ENCODE data around the gene FBXO45.
A peak's percentile ranks its signal among the peaks of the same experiment; 100 is the strongest.
"Not testable (repeated sequence)": the region's sequence is repeated elsewhere in the genome, so short reads cannot be mapped to it uniquely, and the experiment has no call there.

The FBXO45 gene

DNA sequence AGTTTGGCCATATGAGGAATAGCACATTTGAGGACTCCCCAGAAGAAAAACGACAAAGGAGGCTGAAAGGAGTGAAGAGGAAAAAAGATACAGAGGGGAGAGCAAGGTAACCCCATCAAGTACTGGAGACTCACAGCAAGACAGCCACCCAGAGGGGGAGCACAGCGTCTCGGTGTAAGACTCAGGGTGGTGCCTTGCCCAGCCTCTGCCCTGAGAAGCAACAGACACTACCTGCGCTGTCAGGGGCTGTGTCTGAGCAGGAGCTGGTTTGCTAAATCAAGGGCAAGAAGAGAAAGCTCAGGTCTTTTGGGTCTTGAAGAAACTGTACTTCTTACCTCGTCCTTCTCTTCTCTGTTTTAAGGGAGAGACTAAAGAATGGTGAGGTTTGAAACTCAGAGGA lies 27.9 kb downstream of the FBXO45 start:
- TF ChIP-seq, protein P1, sequence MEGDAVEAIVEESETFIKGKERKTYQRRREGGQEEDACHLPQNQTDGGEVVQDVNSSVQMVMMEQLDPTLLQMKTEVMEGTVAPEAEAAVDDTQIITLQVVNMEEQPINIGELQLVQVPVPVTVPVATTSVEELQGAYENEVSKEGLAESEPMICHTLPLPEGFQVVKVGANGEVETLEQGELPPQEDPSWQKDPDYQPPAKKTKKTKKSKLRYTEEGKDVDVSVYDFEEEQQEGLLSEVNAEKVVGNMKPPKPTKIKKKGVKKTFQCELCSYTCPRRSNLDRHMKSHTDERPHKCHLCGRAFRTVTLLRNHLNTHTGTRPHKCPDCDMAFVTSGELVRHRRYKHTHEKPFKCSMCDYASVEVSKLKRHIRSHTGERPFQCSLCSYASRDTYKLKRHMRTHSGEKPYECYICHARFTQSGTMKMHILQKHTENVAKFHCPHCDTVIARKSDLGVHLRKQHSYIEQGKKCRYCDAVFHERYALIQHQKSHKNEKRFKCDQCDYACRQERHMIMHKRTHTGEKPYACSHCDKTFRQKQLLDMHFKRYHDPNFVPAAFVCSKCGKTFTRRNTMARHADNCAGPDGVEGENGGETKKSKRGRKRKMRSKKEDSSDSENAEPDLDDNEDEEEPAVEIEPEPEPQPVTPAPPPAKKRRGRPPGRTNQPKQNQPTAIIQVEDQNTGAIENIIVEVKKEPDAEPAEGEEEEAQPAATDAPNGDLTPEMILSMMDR (IDR thresholded peaks at IDR 0.05), result no peak
- no peaks in the 10 kb centered on the region for H3K36me3 ChIP-seq (ENCODE audit: control insufficient read depth, insufficient read depth, low read length)
- H3K4me1 ChIP-seq, result no peaks in the 10 kb centered on the region
- no peaks in the 10 kb centered on the region for H3K9me3 ChIP-seq (ENCODE audit: control insufficient read depth, low read length)
- no peaks in the 10 kb centered on the region for H3K79me2 ChIP-seq
- no peaks in the 10 kb centered on the region for H3K27me3 ChIP-seq (ENCODE audit: control insufficient read depth, insufficient read depth, low read length)
- no peak overlapping the region for H3K4me3 ChIP-seq (ENCODE audit: low read depth, low read length)
- no peak overlapping the region for H3K4me2 ChIP-seq (ENCODE audit: low read length)
- no peak overlapping the region for H3K27ac ChIP-seq
- no peak overlapping the region for H3K9ac ChIP-seq
- H2AFZ ChIP-seq, result peak overlapping the region; percentile 23

DNA sequence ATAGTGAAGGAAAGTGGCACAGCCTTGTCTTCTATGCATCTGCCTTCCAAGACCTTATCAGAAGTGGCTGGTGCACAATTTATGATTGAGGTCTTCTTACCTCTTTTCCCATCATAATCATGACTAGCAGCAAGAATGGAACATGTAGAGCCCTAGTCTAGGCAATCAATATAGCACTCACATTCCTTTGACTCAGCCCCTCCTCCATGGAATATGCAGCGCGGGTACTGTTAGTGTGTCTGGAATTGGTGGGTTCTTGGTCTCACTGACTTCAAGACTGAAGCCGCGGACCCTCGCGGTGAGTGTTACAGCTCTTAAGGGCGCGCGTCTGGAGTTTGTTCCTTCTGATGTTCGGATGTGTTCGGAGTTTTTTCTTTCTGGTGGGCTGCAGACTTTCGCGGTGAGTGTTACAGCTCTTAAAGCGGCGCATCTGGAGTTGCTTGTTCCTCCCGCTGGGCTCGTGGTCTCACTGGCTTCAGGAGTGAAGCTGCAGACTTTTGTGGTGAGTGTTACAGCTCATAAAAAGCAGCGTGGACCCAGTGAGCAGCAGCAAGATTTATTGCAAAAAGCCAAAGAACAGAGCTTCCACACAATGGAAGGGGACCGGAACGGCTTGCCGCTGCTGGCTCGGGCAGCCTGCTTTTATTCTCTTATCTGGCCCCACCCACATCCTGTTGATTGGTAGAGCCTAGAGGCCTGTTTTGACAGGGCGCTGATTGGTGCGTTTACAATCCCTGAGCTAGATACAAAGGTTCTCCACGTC lies 29.7 kb downstream of the FBXO45 start:
- H3K79me2 ChIP-seq; H3K4me1 ChIP-seq; H3K9ac ChIP-seq; H2AFZ ChIP-seq; H3K4me2 ChIP-seq (ENCODE audit: low read length); H3K9me3 ChIP-seq (ENCODE audit: control insufficient read depth, low read length); H3K36me3 ChIP-seq (ENCODE audit: control insufficient read depth, insufficient read depth, low read length); H3K4me3 ChIP-seq (ENCODE audit: low read depth, low read length); H3K27me3 ChIP-seq (ENCODE audit: control insufficient read depth, insufficient read depth, low read length); H3K27ac ChIP-seq: not testable (repeated sequence)

DNA sequence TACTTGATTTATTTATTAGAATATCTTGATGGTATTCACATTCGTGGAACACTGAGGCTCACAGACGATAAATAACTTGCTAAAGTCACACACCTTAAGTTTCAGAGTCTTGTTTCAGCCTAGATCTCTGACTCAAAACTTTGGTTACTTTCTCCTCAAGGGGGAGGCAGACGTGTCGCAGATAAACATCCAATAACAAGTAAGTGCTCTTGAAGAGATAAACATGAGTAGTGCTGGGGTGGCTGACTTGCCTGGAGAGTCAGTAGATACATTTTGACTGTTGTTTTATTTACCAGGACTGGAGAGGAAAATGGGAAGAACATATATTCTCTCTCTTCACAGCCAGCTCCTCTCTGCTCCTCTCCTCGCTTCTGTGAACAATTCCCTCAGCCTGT lies 31.3 kb downstream of the FBXO45 start:
- no peaks in the 10 kb centered on the region for H3K27me3 ChIP-seq (ENCODE audit: control insufficient read depth, insufficient read depth, low read length)
- no peak overlapping the region for H3K9ac ChIP-seq
- TF ChIP-seq, protein P1 (IDR thresholded peaks at IDR 0.05), result no peak
- H3K27ac ChIP-seq, result no peak overlapping the region
- no peaks in the 10 kb centered on the region for H3K79me2 ChIP-seq
- H3K4me2 ChIP-seq (ENCODE audit: low read length), result no peak overlapping the region
- H2AFZ ChIP-seq, result no peak overlapping the region
- H3K9me3 ChIP-seq (ENCODE audit: control insufficient read depth, low read length), result no peaks in the 10 kb centered on the region
- no peaks in the 10 kb centered on the region for H3K36me3 ChIP-seq (ENCODE audit: control insufficient read depth, insufficient read depth, low read length)
- no peaks in the 10 kb centered on the region for H3K4me1 ChIP-seq
- no peak overlapping the region for H3K4me3 ChIP-seq (ENCODE audit: low read depth, low read length)

DNA sequence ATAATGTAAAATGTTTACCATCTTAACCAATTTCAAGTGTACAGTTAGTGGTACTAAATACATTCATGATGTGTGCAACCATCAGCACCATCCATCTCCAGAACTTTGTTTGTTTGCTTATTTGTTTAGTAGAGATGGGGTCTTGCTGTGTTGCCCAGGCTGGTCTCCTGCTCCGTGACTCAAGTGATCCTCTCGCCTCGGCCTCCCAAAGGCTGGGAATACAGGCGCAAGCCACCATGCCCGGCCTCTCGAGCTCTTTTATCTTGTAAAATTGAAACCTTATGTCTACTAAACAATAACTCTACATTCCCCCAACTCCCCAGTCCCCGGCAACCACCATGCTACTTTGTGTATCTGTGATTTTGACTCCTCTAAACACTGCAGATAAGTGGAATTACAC lies 31.9 kb downstream of the FBXO45 start:
- no peaks in the 10 kb centered on the region for H3K27me3 ChIP-seq (ENCODE audit: control insufficient read depth, insufficient read depth, low read length)
- H3K4me2 ChIP-seq (ENCODE audit: low read length), result no peak overlapping the region
- H3K27ac ChIP-seq, result no peak overlapping the region
- TF ChIP-seq, protein P1 (IDR thresholded peaks at IDR 0.05), result no peak
- no peak overlapping the region for H3K9ac ChIP-seq
- H3K9me3 ChIP-seq (ENCODE audit: control insufficient read depth, low read length), result no peaks in the 10 kb centered on the region
- no peaks in the 10 kb centered on the region for H3K36me3 ChIP-seq (ENCODE audit: control insufficient read depth, insufficient read depth, low read length)
- no peak overlapping the region for H3K4me3 ChIP-seq (ENCODE audit: low read depth, low read length)
- no peaks in the 10 kb centered on the region for H3K4me1 ChIP-seq
- no peaks in the 10 kb centered on the region for H3K79me2 ChIP-seq
- H2AFZ ChIP-seq, result no peak overlapping the region

DNA sequence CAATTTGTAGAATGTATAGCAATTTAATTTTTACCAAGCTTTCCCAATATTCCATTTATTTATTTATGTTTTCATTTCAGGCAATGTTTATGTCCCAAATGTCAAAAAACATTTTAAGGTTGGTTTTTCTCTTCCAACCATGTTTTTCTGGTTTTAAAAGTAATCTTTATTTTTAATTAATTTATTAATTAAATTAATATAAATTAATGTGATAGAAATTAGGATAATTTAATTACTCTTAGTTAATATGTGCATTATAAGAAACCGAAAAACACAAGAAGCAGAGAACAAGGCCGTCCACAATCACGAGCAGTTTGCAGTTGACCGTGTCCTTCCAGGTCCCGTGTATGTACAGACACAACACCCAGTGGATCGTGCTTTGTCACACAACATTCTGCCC lies 34.2 kb downstream of the FBXO45 start:
- no peaks in the 10 kb centered on the region for H3K27me3 ChIP-seq (ENCODE audit: control insufficient read depth, insufficient read depth, low read length)
- no peak overlapping the region for H3K27ac ChIP-seq
- no peaks in the 10 kb centered on the region for H3K4me1 ChIP-seq
- TF ChIP-seq, protein P1 (IDR thresholded peaks at IDR 0.05), result no peak
- H3K9me3 ChIP-seq (ENCODE audit: control insufficient read depth, low read length), result no peaks in the 10 kb centered on the region
- no peak overlapping the region for H2AFZ ChIP-seq
- no peak overlapping the region for H3K4me3 ChIP-seq (ENCODE audit: low read depth, low read length)
- H3K79me2 ChIP-seq, result no peaks in the 10 kb centered on the region
- H3K9ac ChIP-seq, result no peak overlapping the region
- no peak overlapping the region for H3K4me2 ChIP-seq (ENCODE audit: low read length)
- no peaks in the 10 kb centered on the region for H3K36me3 ChIP-seq (ENCODE audit: control insufficient read depth, insufficient read depth, low read length)
